GM19467 (cell line): Measurements from ENCODE around the gene TEX261.

ENCODE experiments used
- ATAC-seq: cut with Tn5 transposase; IDR thresholded peaks from one replicate; pipeline ENCODE4 v1.9.1; 2021; ENCODE audit warnings: mild to moderate bottlenecking, moderate library complexity; ENCODE audit not compliant: unreplicated experiment

TEX261 gene

GRCh38 chr2:70982971-70983370 lies 11.7 kb downstream of the TEX261 start:
- no peak for ATAC-seq

GRCh38 chr2:70981866-70982810 lies 12.5 kb downstream of the TEX261 start:
- no peak for ATAC-seq

GRCh38 chr2:70981421-70981820 lies 13.3 kb downstream of the TEX261 start:
- ATAC-seq, result no peak

GRCh38 chr2:70979626-70980025 lies 15.0 kb downstream of the TEX261 start:
- no peak for ATAC-seq

- no peak for ATAC-seq
Measured at GRCh38 chr2:70979180-70979488, 15.5 kb downstream of the TEX261 start.

GRCh38 chr2:70978341-70979179 lies 16.1 kb downstream of the TEX261 start, which contains the start of gene ANKRD53:
Gene ANKRD53, plus strand, starts transcription at chr2:70978630. Its CDS starts 16 bp downstream, at chr2:70978646.
- ATAC-seq, result no peak

- no peak for ATAC-seq
Measured at GRCh38 chr2:70977605-70978205, 17.0 kb downstream of the TEX261 start.

GRCh38 chr2:70975237-70975636 lies 19.4 kb downstream of the TEX261 start:
- ATAC-seq, result no peak

- no peak for ATAC-seq
Measured at GRCh38 chr2:70974592-70974991, 20.1 kb downstream of the TEX261 start.

GRCh38 chr2:70967189-70967588 lies 27.5 kb downstream of the TEX261 start:
- no peak for ATAC-seq

GRCh38 chr2:70966681-70967080 lies 28.0 kb downstream of the TEX261 start:
- no peak for ATAC-seq

- no peak for ATAC-seq
Measured at GRCh38 chr2:70965506-70965905, 29.2 kb downstream of the TEX261 start.

- peak; percentile 84 for ATAC-seq
Measured at GRCh38 chr2:70964596-70965386, 29.9 kb downstream of the TEX261 start.

GRCh38 chr2:70964133-70964532 lies 30.5 kb downstream of the TEX261 start:
- no peak for ATAC-seq

- no peak for ATAC-seq
Measured at GRCh38 chr2:70962885-70963878, 31.5 kb downstream of the TEX261 start.

- ATAC-seq, result no peak
Measured at GRCh38 chr2:70962211-70962884, 32.3 kb downstream of the TEX261 start.

GRCh38 chr2:70961648-70961994 lies 33.1 kb downstream of the TEX261 start:
- no peak for ATAC-seq

GRCh38 chr2:70960833-70961647 lies 33.6 kb downstream of the TEX261 start:
- ATAC-seq, result no peak
